Neural crest cell (in vitro differentiated cells): Measurements from ENCODE around the gene TTC7B. TPM values are rescaled to one million over a fixed set of nuclear protein-coding genes. Genes with fewer than 3 reads are reported as not detected.

Experiments used
- DNase-seq: peaks from one replicate; pipeline ENCODE4 v3.0.0; 2021; ENCODE audit warnings: low read depth, mixed read lengths, low spot score
- H3K27ac Mint-ChIP-seq: one replicate; pipeline ENCODE4 v1.8.0; 2021; ENCODE audit warnings: mild to moderate bottlenecking, mixed read lengths; ENCODE audit not compliant: unreplicated experiment
- H3K27me3 Mint-ChIP-seq: 2 replicates; pipeline ENCODE4 v1.8.0; 2021; ENCODE audit warnings: low read depth, mild to moderate bottlenecking, mixed read lengths
- H3K36me3 Mint-ChIP-seq: 2 replicates; pipeline ENCODE4 v1.8.0; 2021; ENCODE audit warnings: low read depth, mild to moderate bottlenecking, mixed read lengths
- H3K4me1 Mint-ChIP-seq: 2 replicates; pipeline ENCODE4 v1.8.0; 2021; ENCODE audit warnings: mixed read lengths
- H3K4me3 Mint-ChIP-seq: one replicate; pipeline ENCODE4 v1.8.0; 2021; ENCODE audit warnings: mild to moderate bottlenecking, mixed read lengths
- H3K9me3 Mint-ChIP-seq: 2 replicates; pipeline ENCODE4 v1.8.0; 2021; ENCODE audit warnings: mixed read lengths
- total RNA-seq: library from RNA; stranded (reverse); gene quantifications from 2 replicates; pipeline ENCODE4 v1.2.1, GENCODE V29; 2021
- TF ChIP-seq, protein P1 (sequence below): fragments of 200-600 bp; sonication (generic); conservative IDR thresholded peaks from 2 replicates; pipeline ENCODE4 v1.5.0; 2021; ENCODE audit warnings: antibody characterized with exemption, mild to moderate bottlenecking

Gene TTC7B
- total RNA-seq, 1 donor from 2014 or later: 56.4 TPM

DNA sequence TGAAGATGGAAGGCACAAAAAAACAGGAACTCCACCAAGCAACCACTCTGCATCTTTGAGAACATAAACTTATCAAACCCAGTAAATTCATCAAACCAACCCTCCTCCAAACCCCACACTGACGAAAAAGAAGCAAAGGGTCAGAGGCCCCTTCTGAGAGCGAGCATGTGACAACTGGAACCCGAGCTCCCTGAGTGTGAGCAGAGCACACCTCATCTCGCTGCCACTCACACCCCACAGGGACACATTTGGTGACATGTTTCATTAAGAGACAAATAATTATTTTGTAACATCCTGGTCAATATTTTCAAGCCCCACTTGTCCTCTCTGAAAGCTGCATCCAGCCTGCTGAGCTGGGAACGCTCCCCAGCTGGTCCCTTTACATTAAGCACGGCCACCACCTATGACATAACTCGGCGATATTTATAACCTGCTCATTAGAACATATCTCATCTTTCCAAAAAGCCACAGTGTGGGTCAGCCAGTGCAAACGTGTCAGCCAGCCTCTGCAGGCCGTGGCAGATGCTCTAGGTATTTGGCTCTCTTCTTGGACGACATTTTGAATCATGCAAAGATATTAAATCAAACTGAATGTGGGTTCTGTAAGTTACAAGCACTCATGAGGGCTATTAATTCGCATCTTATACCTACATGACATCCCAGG is 120.1 kb downstream of the TTC7B start:
- peak overlapping the region; percentile 29 for H3K27ac Mint-ChIP-seq
- H3K36me3 Mint-ChIP-seq: peaks cover 7% of the 10 kb centered on the region
- no peak overlapping the region for H3K4me3 Mint-ChIP-seq
- peaks cover 37% of the 10 kb centered on the region for H3K4me1 Mint-ChIP-seq
- no peak for DNase-seq
- H3K27me3 Mint-ChIP-seq: no peaks in the 10 kb centered on the region
- H3K9me3 Mint-ChIP-seq: no peaks in the 10 kb centered on the region
- TF ChIP-seq, protein P1, sequence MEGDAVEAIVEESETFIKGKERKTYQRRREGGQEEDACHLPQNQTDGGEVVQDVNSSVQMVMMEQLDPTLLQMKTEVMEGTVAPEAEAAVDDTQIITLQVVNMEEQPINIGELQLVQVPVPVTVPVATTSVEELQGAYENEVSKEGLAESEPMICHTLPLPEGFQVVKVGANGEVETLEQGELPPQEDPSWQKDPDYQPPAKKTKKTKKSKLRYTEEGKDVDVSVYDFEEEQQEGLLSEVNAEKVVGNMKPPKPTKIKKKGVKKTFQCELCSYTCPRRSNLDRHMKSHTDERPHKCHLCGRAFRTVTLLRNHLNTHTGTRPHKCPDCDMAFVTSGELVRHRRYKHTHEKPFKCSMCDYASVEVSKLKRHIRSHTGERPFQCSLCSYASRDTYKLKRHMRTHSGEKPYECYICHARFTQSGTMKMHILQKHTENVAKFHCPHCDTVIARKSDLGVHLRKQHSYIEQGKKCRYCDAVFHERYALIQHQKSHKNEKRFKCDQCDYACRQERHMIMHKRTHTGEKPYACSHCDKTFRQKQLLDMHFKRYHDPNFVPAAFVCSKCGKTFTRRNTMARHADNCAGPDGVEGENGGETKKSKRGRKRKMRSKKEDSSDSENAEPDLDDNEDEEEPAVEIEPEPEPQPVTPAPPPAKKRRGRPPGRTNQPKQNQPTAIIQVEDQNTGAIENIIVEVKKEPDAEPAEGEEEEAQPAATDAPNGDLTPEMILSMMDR: no peak

DNA sequence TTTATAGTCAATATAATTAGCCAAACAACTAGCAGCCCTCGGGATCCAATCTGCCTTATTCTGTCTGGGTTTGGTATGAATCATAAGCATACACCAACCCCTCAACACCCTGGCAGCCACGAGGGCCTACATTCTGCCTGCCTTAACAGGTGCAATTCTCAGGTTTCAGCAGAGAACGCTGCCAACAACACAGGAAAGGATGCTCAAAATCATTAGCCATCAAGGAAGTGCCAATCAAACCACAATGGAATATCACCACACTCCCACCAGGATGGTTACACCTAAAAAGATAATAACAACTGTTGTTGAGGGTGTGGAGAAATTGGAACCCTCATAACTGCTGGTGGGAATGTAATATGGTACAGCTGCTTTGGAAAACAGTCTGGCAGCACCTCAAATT is 122.8 kb downstream of the TTC7B start:
- H3K4me3 Mint-ChIP-seq: no peak overlapping the region
- TF ChIP-seq, protein P1: no peak
- H3K27ac Mint-ChIP-seq: no peak overlapping the region
- no peak for DNase-seq
- H3K36me3 Mint-ChIP-seq: peaks cover 14% of the 10 kb centered on the region
- H3K4me1 Mint-ChIP-seq: peaks cover 27% of the 10 kb centered on the region
- no peaks in the 10 kb centered on the region for H3K27me3 Mint-ChIP-seq
- no peaks in the 10 kb centered on the region for H3K9me3 Mint-ChIP-seq

DNA sequence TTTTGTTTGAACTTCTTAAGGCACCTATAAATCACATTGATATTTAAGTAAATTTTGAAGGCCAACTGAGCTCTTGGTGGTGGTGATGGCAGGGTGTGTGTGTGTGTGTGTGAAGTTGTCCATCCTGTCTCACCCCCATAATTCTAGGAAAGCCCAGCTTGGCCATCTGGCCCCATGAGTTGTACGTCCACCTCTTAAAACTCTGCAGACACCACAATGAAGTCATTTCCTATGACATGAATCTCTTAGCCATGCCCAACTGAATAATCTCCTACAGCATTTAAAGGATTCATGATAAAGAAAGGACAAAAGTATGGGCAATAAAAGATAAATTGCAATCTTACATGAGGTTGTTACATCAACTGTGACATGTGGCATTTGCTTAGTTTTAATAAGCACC is 123.4 kb downstream of the TTC7B start:
- Mint-ChIP-seq H3K36me3 (peaks cover 14% of the 10 kb centered on the region), H3K9me3 (no peaks in the 10 kb centered on the region), H3K4me1 (peaks cover 23% of the 10 kb centered on the region), H3K27me3 (no peaks in the 10 kb centered on the region), H3K27ac (no peak overlapping the region), H3K4me3 (no peak overlapping the region)
- TF ChIP-seq, protein P1: no peak
- no peak for DNase-seq

DNA sequence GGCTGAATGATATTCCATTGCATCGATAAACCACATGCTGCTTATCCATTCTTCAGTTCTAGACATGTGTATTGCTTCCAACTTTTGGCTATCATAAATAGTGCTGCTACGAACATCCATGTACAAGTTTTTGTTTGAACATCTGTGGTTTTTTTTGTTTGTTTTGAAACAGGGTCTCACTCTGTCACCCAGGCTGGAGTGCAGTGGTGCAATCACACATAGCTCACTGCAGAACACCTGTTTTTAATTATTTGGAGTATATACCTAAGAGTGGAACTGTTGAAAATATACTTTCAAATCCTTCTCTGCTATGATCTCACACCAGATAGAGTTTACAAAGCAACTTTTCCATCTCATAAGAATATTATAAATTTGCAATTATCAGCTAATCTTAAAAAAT is 124.2 kb downstream of the TTC7B start:
- TF ChIP-seq, protein P1: no peak
- DNase-seq: no peak
- Mint-ChIP-seq H3K36me3 (peaks cover 18% of the 10 kb centered on the region), H3K27ac (no peak overlapping the region), H3K27me3 (no peaks in the 10 kb centered on the region), H3K4me1 (peaks cover 16% of the 10 kb centered on the region), H3K9me3 (no peaks in the 10 kb centered on the region), H3K4me3 (no peak overlapping the region)

DNA sequence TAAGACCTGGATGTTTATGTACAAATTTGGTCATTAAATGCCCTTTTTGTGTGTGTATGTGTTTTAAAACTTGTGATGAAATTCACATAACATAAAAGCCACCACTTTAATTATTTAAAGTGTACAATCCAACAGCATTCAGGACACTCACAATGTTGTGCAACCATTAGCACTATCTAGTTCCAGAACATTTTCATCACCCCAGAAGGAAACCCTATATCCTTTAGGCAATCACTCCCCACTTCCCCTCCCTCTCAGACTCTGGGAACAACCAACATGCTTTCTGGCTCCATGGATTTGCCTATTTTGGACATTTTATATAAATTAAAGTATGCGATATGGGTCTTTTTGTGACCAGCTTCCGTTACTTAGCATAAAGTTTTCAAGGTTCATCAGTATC is 124.6 kb downstream of the TTC7B start:
- Mint-ChIP-seq H3K4me3 (no peak overlapping the region), H3K4me1 (peaks cover 13% of the 10 kb centered on the region), H3K9me3 (no peaks in the 10 kb centered on the region), H3K27me3 (no peaks in the 10 kb centered on the region), H3K36me3 (peaks cover 18% of the 10 kb centered on the region), H3K27ac (no peak overlapping the region)
- no peak for DNase-seq
- TF ChIP-seq, protein P1: no peak
